H1 (cell line): ENCODE measurements around the gene IL16. TPM values are rescaled to one million over a fixed set of nuclear protein-coding genes. Genes with fewer than 3 reads are reported as not detected.

Experiments
- CTCF ChIA-PET: fragments of 300-600 bp; sonication (Branson Sonifier 250); formaldehyde crosslinking; loops from one replicate; lab custom pipeline; 2021; ENCODE audit not compliant: partially characterized antibody; lab: Charles Lee
- POLR2A ChIA-PET: fragments of 300-600 bp; sonication (Branson Sonifier 250); formaldehyde crosslinking; loops from one replicate; lab custom pipeline; 2021; ENCODE audit warnings: inconsistent platforms; ENCODE audit not compliant: partially characterized antibody; lab: Charles Lee
- DNase-seq, 2 experiments: peaks; one replicate each; pipeline versions ENCODE4 v3.0.0 to v3.0.0-alpha.2; 2010 to 2022; ENCODE audit warnings: low spot score in 2 of 2, low read depth in 1 of 2, mixed read lengths in 1 of 2
- FAIRE-seq: peaks from 2 replicates; lab custom pipeline; 2011; peaks lifted over from hg19 to GRCh38; lab: Jason Lieb, UNC
- H2AFZ ChIP-seq: 2 replicates; pipeline ENCODE4 v1.8.1; 2012; ENCODE audit warnings: low read length, inconsistent platforms
- H2AK5ac ChIP-seq: 2 replicates; pipeline ENCODE4 v1.6.1; 2013; ENCODE audit warnings: low read depth, low read length
- H2BK120ac ChIP-seq: replicated peaks from 2 replicates; pipeline ENCODE3; 2013; ENCODE audit warnings: low read depth, low read length, inconsistent platforms
- H2BK12ac ChIP-seq: 2 replicates; pipeline ENCODE4 v1.6.1; 2013; ENCODE audit warnings: low read depth, low read length
- H2BK15ac ChIP-seq: 2 replicates; pipeline ENCODE4 v1.6.1; 2013; ENCODE audit warnings: low read length
- H2BK20ac ChIP-seq: 2 replicates; pipeline ENCODE4 v1.6.1; 2013; ENCODE audit warnings: low read length
- H2BK5ac ChIP-seq: 2 replicates; pipeline ENCODE4 v1.6.1; 2013; ENCODE audit warnings: low read depth, low read length
- H3K14ac ChIP-seq: 2 replicates; pipeline ENCODE4 v1.6.1; 2013; ENCODE audit warnings: inconsistent platforms; ENCODE audit not compliant: insufficient read length
- H3K18ac ChIP-seq: 2 replicates; pipeline ENCODE4 v1.6.1; 2013; ENCODE audit warnings: low read length; ENCODE audit errors: extremely low read depth
- H3K23ac ChIP-seq: 2 replicates; pipeline ENCODE4 v1.6.1; 2013; ENCODE audit warnings: inconsistent platforms; ENCODE audit not compliant: insufficient read length
- H3K23me2 ChIP-seq: 2 replicates; pipeline ENCODE4 v1.6.1; 2013; ENCODE audit warnings: low read depth, low read length
- H3K27ac ChIP-seq: 2 replicates; pipeline ENCODE4 v1.6.1; 2011; ENCODE audit warnings: low read depth, low read length, inconsistent platforms
- H3K27me3 ChIP-seq, 4 experiments: replicated peaks in 1 of 4; 1 replicate in 1 of 4; 2 replicates in 3 of 4; pipeline versions ENCODE4 v1.6.1 to v1.8.1; 2011 to 2013; ENCODE audit warnings: low read length in 3 of 4, mild to moderate bottlenecking in 3 of 4, inconsistent platforms in 2 of 4, mixed read lengths in 2 of 4, moderate library complexity in 1 of 4; ENCODE audit not compliant: control insufficient read depth in 3 of 4, insufficient read depth in 3 of 4; ENCODE audit errors: extremely low read depth in 1 of 4
- H3K36me3 ChIP-seq, 4 experiments: 2 replicates each; pipeline versions ENCODE4 v1.6.1 to v1.8.1; 2011 to 2013; ENCODE audit warnings: mild to moderate bottlenecking in 4 of 4, low read length in 3 of 4, moderate library complexity in 2 of 4, control low read depth in 1 of 4, inconsistent platforms in 1 of 4; ENCODE audit not compliant: insufficient read depth in 4 of 4, control insufficient read depth in 2 of 4
- H3K4ac ChIP-seq: replicated peaks from 2 replicates; pipeline ENCODE3; 2013; ENCODE audit warnings: low read length, low read depth, mixed read lengths, inconsistent platforms; ENCODE audit not compliant: insufficient read length
- H3K4me1 ChIP-seq, 4 experiments: replicated peaks in 1 of 4; 1 replicate in 1 of 4; 2 replicates in 3 of 4; pipeline versions ENCODE4 v1.6.1 to v1.8.1; 2011 to 2013; ENCODE audit warnings: low read length in 3 of 4, inconsistent platforms in 2 of 4, mixed read lengths in 1 of 4; ENCODE audit not compliant: insufficient read depth in 4 of 4, control insufficient read depth in 3 of 4
- H3K4me2 ChIP-seq, 2 experiments: 2 replicates each; pipeline versions ENCODE4 v1.6.1 to v1.8.1; 2011 to 2013; ENCODE audit warnings: low read depth in 2 of 2, low read length in 2 of 2, control low read depth in 1 of 2, inconsistent platforms in 1 of 2, mild to moderate bottlenecking in 1 of 2; ENCODE audit not compliant: insufficient read depth in 1 of 2
- H3K4me3 ChIP-seq, 4 experiments: fragments of 200-600, 300-600 bp in 1 of 4; sonication (generic), shearing (Covaris generic), sonication (Bioruptor Twin) in 1 of 4; 2 replicates each; pipeline versions ENCODE4 v1.5.1 to v1.8.1; 2011 to 2016; ENCODE audit warnings: low read length in 4 of 4, low read depth in 3 of 4, control low read depth in 2 of 4, inconsistent platforms in 2 of 4, mild to moderate bottlenecking in 2 of 4, mixed read lengths in 1 of 4, moderate library complexity in 1 of 4; ENCODE audit not compliant: insufficient read depth in 2 of 4; ENCODE audit errors: extremely low read depth in 1 of 4
- H3K56ac ChIP-seq: replicated peaks from 2 replicates; pipeline ENCODE3; 2013; ENCODE audit warnings: low read depth, mild to moderate bottlenecking, mixed read lengths, low read length, inconsistent platforms; ENCODE audit not compliant: insufficient read length
- H3K79me1 ChIP-seq: 2 replicates; pipeline ENCODE4 v1.6.1; 2013; ENCODE audit warnings: low read depth, low read length, control low read depth
- H3K79me2 ChIP-seq, 2 experiments: 2 replicates each; pipeline versions ENCODE4 v1.6.1 to v1.8.1; 2012 to 2013; ENCODE audit warnings: low read length in 2 of 2, mild to moderate bottlenecking in 2 of 2, inconsistent platforms in 1 of 2; ENCODE audit not compliant: insufficient read depth in 2 of 2, control insufficient read depth in 1 of 2
- H3K9ac ChIP-seq, 4 experiments: replicated peaks in 1 of 4; 1 replicate in 1 of 4; 2 replicates in 3 of 4; pipeline versions ENCODE4 v1.6.1 to v1.8.1; 2011 to 2013; ENCODE audit warnings: low read depth in 3 of 4, low read length in 3 of 4, control low read depth in 2 of 4, mild to moderate bottlenecking in 2 of 4, moderate library complexity in 2 of 4, inconsistent platforms in 1 of 4; ENCODE audit errors: extremely low read depth in 1 of 4
- H3K9me3 ChIP-seq, 2 experiments: 2 replicates each; pipeline versions ENCODE4 v1.6.1 to v1.8.1; 2012 to 2013; ENCODE audit warnings: mild to moderate bottlenecking in 2 of 2, moderate library complexity in 2 of 2, control low read depth in 1 of 2, inconsistent platforms in 1 of 2, low read depth in 1 of 2, low read length in 1 of 2, mixed read lengths in 1 of 2; ENCODE audit not compliant: insufficient read depth in 2 of 2
- H4K20me1 ChIP-seq, 2 experiments: replicated peaks in 1 of 2; 2 replicates each; pipeline versions ENCODE3 to v1.8.1; 2011 to 2013; ENCODE audit warnings: inconsistent platforms in 2 of 2, low read length in 2 of 2, mild to moderate bottlenecking in 1 of 2; ENCODE audit not compliant: insufficient read depth in 2 of 2, control insufficient read depth in 1 of 2
- H4K5ac ChIP-seq: 2 replicates; pipeline ENCODE4 v1.6.1; 2013; ENCODE audit warnings: low read length, low read depth, mixed read lengths, inconsistent platforms; ENCODE audit not compliant: insufficient read length
- H4K8ac ChIP-seq: 2 replicates; pipeline ENCODE4 v1.8.0; 2013; ENCODE audit warnings: mild to moderate bottlenecking, moderate library complexity, low read length, inconsistent platforms; ENCODE audit not compliant: insufficient read depth; ENCODE audit errors: extremely low read depth
- H4K91ac ChIP-seq: replicated peaks from 2 replicates; pipeline ENCODE3; 2013; ENCODE audit warnings: low read length, mixed read lengths, inconsistent platforms; ENCODE audit not compliant: insufficient read length
- ATF3 ChIP-seq: IDR thresholded peaks from 2 replicates; pipeline ENCODE4 v1.6.1; 2011; ENCODE audit warnings: low read depth, mild to moderate bottlenecking, low read length; ENCODE audit not compliant: insufficient read depth
- CREB1 ChIP-seq: IDR thresholded peaks from 2 replicates; pipeline ENCODE4 v1.6.1; 2012; ENCODE audit warnings: inconsistent platforms
- EZH2 ChIP-seq: fragments of 200-600 bp; sonication (generic); IDR thresholded peaks from 2 replicates; pipeline ENCODE4 v1.7.1; 2012; ENCODE audit warnings: low read depth, mild to moderate bottlenecking, moderate library complexity, low read length, inconsistent platforms; ENCODE audit not compliant: severe bottlenecking
- KDM4A ChIP-seq: IDR thresholded peaks from one replicate; pipeline ENCODE4 v1.7.1; 2012; ENCODE audit warnings: low read depth, mild to moderate bottlenecking, moderate library complexity, low read length, inconsistent platforms; ENCODE audit not compliant: severe bottlenecking
- NANOG ChIP-seq: IDR thresholded peaks from 2 replicates; pipeline ENCODE4 v1.6.1; 2011; ENCODE audit warnings: low read length, low read depth, mild to moderate bottlenecking, inconsistent platforms; ENCODE audit not compliant: insufficient read depth, poor library complexity, severe bottlenecking
- NRF1 ChIP-seq: IDR thresholded peaks from 2 replicates; pipeline ENCODE4 v1.6.1; 2011; ENCODE audit warnings: mild to moderate bottlenecking, low read depth, low read length, improper control_type of control experiment
- POLR2A ChIP-seq, 2 experiments: IDR thresholded peaks; 1 replicate in 1 of 2; 2 replicates in 1 of 2; pipeline ENCODE4 v1.6.1; 2011; ENCODE audit warnings: low read depth in 2 of 2, low read length in 2 of 2, mild to moderate bottlenecking in 2 of 2; ENCODE audit errors: control extremely low read depth in 1 of 2
- POLR2AphosphoS5 ChIP-seq: IDR thresholded peaks from 2 replicates; pipeline ENCODE4 v1.6.1; 2011; ENCODE audit warnings: low read depth, low read length
- RAD21 ChIP-seq, 2 experiments: IDR thresholded peaks in 1 of 2; conservative IDR thresholded peaks in 1 of 2; 2 replicates each; pipeline ENCODE4 v1.6.1; 2011; ENCODE audit warnings: low read depth in 2 of 2, low read length in 2 of 2, improper control_type of control experiment in 1 of 2, inconsistent platforms in 1 of 2, mild to moderate bottlenecking in 1 of 2, moderate library complexity in 1 of 2
- RFX5 ChIP-seq: IDR thresholded peaks from 2 replicates; pipeline ENCODE4 v1.6.1; 2011; ENCODE audit warnings: low read depth, low read length, improper control_type of control experiment, borderline replicate concordance
- RNF2 ChIP-seq: fragments of 200-900, 300-1000 bp; sonication (generic); IDR thresholded peaks from 2 replicates; pipeline ENCODE4 v1.7.1; 2016; ENCODE audit warnings: borderline replicate concordance, low read depth, mild to moderate bottlenecking, antibody characterized with exemption, low read length; ENCODE audit not compliant: poor library complexity, severe bottlenecking; ENCODE audit errors: missing control alignments
- SIRT6 ChIP-seq: IDR thresholded peaks from one replicate; pipeline ENCODE4 v1.7.1; 2012; ENCODE audit warnings: low read length, inconsistent platforms
- SP2 ChIP-seq: IDR thresholded peaks from 2 replicates; pipeline ENCODE4 v1.6.1; 2012; ENCODE audit warnings: mild to moderate bottlenecking, low read length, inconsistent platforms
- TEAD4 ChIP-seq: IDR thresholded peaks from 2 replicates; pipeline ENCODE4 v1.6.1; 2012; ENCODE audit warnings: low read depth, low read length, inconsistent platforms, mixed read lengths
- WGBS, 2 experiments: shearing (Covaris generic) in 1 of 2; methylation state at CpG; one replicate each; pipeline versions ENCODE4 v1.1.6 to v1.1.7; 2013 to 2015; ENCODE audit warnings: low lambda C conversion rate in 2 of 2, mixed read lengths in 2 of 2, inconsistent platforms in 1 of 2, low coverage in 1 of 2, missing lambda C conversion rate in 1 of 2; ENCODE audit not compliant: insufficient replicate concordance in 2 of 2, insufficient coverage in 1 of 2, insufficient read length in 1 of 2; ENCODE audit errors: extremely low coverage in 1 of 2, missing lambda C conversion rate in 1 of 2; 5-methylcytosine and 5-hydroxymethylcytosine counted together
- polyA plus RNA-seq, 7 experiments: library from polyadenylated mRNA; depleted of rRNA in 3 of 7; stranded (reverse) in 5 of 7; unstranded in 2 of 7; fragments of >200 nt in 5 of 7; fragments of 200-250 nt in 2 of 7; gene quantifications; 1 replicate in 5 of 7; 2 replicates in 1 of 7; 4 replicates in 1 of 7; pipeline versions ENCODE4 v1.2.1 to v1.2.3, GENCODE V29; 2011 to 2013; ENCODE audit warnings: missing spikeins in 2 of 7, mixed read lengths in 2 of 7
- total RNA-seq: library from RNA; stranded (reverse); fragmentation: NEBNext Ultra II Directional; extraction: Animal tissue kit (Norgen Biotek cat#: 25700); gene quantifications from 2 replicates; pipeline ENCODE4 v1.2.1, GENCODE V29; 2021

IL16 gene
- total and polyA plus RNA-seq, 2 of the 8 experiments (the other 6 are each of a cell fraction or from before 2014, with no cell fraction given): 0.03 to 0.09 TPM

GRCh38 chr15:81297147-81297572 lies 100.5 kb downstream of the IL16 start:
- no peak for DNase-seq
- CTCF ChIA-PET: interaction anchor here (1.2 to 2.9 kb wide), 3 partner anchors 14 to 103 kb away, joined by 3 to 14 read pairs (median 3); no protein-coding TSS in a partner anchor
- H3K9ac ChIP-seq: no peak overlapping the region

More at GRCh38 chr15:81297147-81297572, 100.5 kb downstream of the IL16 start:
- no peak overlapping the region for H2AK5ac ChIP-seq
- no peak overlapping the region for H4K5ac ChIP-seq
- no peak overlapping the region for H2BK5ac ChIP-seq
- no peaks in the 10 kb centered on the region for H3K9me3 ChIP-seq
- no peaks in the 10 kb centered on the region; a peak in 1 of 7 replicates for H3K27me3 ChIP-seq
- no peak overlapping the region for H3K4me3 ChIP-seq
- 90% methylated on average over 3 of the region's 3 CpGs; no CpG with 5 or more reads in 1 of the 2 experiments for WGBS, 2 experiments
- no peak overlapping the region for H2BK15ac ChIP-seq
- H4K8ac ChIP-seq: no peak overlapping the region
- no peak overlapping the region for H3K27ac ChIP-seq
- no peak overlapping the region for H3K4me2 ChIP-seq
- H3K36me3 ChIP-seq: no peaks in the 10 kb centered on the region
- H3K23ac ChIP-seq: no peak overlapping the region
- no peak for TF ChIP-seq POLR2AphosphoS5
- no peak for TF ChIP-seq TEAD4
- no peak for TF ChIP-seq NRF1
- no peak for TF ChIP-seq CREB1
- no peak for TF ChIP-seq KDM4A
- no peak for TF ChIP-seq RFX5
- TF ChIP-seq POLR2A (IDR thresholded peaks at IDR 0.05; ENCODE audit: control extremely low read depth in 1 of 2, low read depth in 2 of 2, low read length in 2 of 2): no peak
- no peak for TF ChIP-seq EZH2
- no peak for TF ChIP-seq SP2
- TF ChIP-seq NANOG: no peak
- TF ChIP-seq ATF3: no peak
- TF ChIP-seq RNF2: no peak
- TF ChIP-seq SIRT6: no peak
- no peak for TF ChIP-seq RAD21 (IDR thresholded peaks at IDR 0.05 in 1 of 2, conservative IDR thresholded peaks at IDR 0.05 in 1 of 2; ENCODE audit: low read depth in 2 of 2, low read length in 2 of 2)
- H2BK12ac ChIP-seq: no peak overlapping the region
- no peak overlapping the region for H4K91ac ChIP-seq
- peaks cover 0 to 7% (median 4%) of the 10 kb centered on the region in 4 experiments; a peak in 5 of 7 replicates for H3K4me1 ChIP-seq
- no peak overlapping the region for H3K56ac ChIP-seq
- no peak overlapping the region for H3K14ac ChIP-seq
- no peak for FAIRE-seq
- no peaks in the 10 kb centered on the region for H3K79me1 ChIP-seq
- no peak overlapping the region for H2BK120ac ChIP-seq
- no peak overlapping the region for H3K18ac ChIP-seq
- no peaks in the 10 kb centered on the region for H4K20me1 ChIP-seq
- H3K4ac ChIP-seq: no peak overlapping the region
- no peaks in the 10 kb centered on the region for H3K23me2 ChIP-seq
- H3K79me2 ChIP-seq: no peaks in the 10 kb centered on the region
- no peak overlapping the region for H2BK20ac ChIP-seq
- H2AFZ ChIP-seq: no peak overlapping the region
- POLR2A ChIA-PET: no interaction called here
